Activated CD8-positive, alpha-beta T cell treated with anti-CD3 and anti-CD28 coated beads, Interleukin-2, amount 10 ng/mL, durations not matched to agents 7 days and 5 days (primary cell): ENCODE results near the gene NBEAL1. TPM values are rescaled to one million over a fixed set of nuclear protein-coding genes. Genes with fewer than 3 reads are reported as not detected.
"Not testable (repeated sequence)": the region's sequence is repeated elsewhere in the genome, so short reads cannot be mapped to it uniquely, and the experiment has no call there.

Experiments
- ATAC-seq: fragments of 150-1000 bp; cut with Tn5 transposase; one replicate; pipeline ENCODE4 v1.10.0; 2021; ENCODE audit warnings: moderate library complexity
- CTCF ChIA-PET: fragments of 350-600 bp; sonication (Branson Sonifier 250); formaldehyde crosslinking; loops from one replicate; lab custom pipeline; 2021; ENCODE audit warnings: antibody characterized with exemption; lab: Charles Lee
- POLR2A ChIA-PET: fragments of 350-600 bp; sonication (Branson Sonifier 250); formaldehyde crosslinking; loops from one replicate; lab custom pipeline; 2021; ENCODE audit warnings: antibody characterized with exemption; lab: Charles Lee
- DNase-seq: peaks from one replicate; pipeline ENCODE4 v3.0.0-alpha.2; 2020
- H3K27ac Mint-ChIP-seq: one replicate; pipeline ENCODE4 v1.8.0; 2021; ENCODE audit warnings: mild to moderate bottlenecking, mixed read lengths
- H3K27me3 Mint-ChIP-seq: one replicate; pipeline ENCODE4 v1.8.0; 2021; ENCODE audit warnings: low read depth, mixed read lengths
- H3K36me3 Mint-ChIP-seq: one replicate; pipeline ENCODE4 v1.8.0; 2021; ENCODE audit warnings: low read depth, mixed read lengths
- H3K4me1 Mint-ChIP-seq: one replicate; pipeline ENCODE4 v1.8.0; 2021; ENCODE audit warnings: low read depth, mixed read lengths
- H3K4me3 Mint-ChIP-seq: one replicate; pipeline ENCODE4 v1.8.0; 2021; ENCODE audit warnings: mild to moderate bottlenecking, mixed read lengths
- H3K9me3 Mint-ChIP-seq: one replicate; pipeline ENCODE4 v1.8.0; 2022; ENCODE audit warnings: mixed read lengths; ENCODE audit not compliant: insufficient read depth
- total RNA-seq, 2 experiments: library from RNA; stranded (reverse); gene quantifications; one replicate each; pipeline ENCODE4 v1.2.3, GENCODE V29; 2021

The NBEAL1 gene
- total RNA-seq, 2 experiments from 2014 or later, result 14.8 to 15.7 TPM

DNA sequence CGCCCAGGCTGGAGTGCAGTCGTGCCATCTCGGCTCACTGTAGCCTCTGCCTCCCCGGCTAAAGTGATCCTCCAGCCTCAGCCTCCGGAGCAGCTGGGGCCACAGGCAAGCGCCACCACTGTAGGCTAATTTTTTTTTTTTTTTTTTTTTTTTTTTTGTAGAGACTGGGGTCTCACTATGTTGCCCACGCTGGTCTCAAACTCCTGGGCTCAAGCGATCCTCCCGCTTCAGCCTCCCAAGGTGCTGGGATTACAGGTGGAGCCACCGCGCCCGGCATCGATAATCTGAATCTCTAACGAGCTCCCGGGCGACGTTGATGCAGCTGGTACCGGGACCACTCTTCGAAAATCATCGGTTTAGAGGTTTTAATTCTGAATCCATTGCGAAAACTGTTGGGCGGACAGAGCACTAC is 223.6 kb downstream of the NBEAL1 start:
- H3K27me3 Mint-ChIP-seq, result no peaks in the 10 kb centered on the region
- POLR2A ChIA-PET, result interaction anchor here (0.7 to 2.4 kb wide), 9 partner anchors 8 to 971 kb away, joined by 3 to 10 read pairs (median 5); partner anchors contain the start of genes CARF, CTLA4 and WDR12
- CTCF ChIA-PET, result interaction anchor here (1.0 to 4.6 kb wide), 6 partner anchors 13 to 672 kb away, joined by 3 to 26 read pairs (median 6); no protein-coding TSS in a partner anchor
- H3K9me3 Mint-ChIP-seq, result no peaks in the 10 kb centered on the region
- peaks cover 30% of the 10 kb centered on the region for H3K4me1 Mint-ChIP-seq
- ATAC-seq (peak; percentile 1), DNase-seq (no peak)
- peak overlapping the region; percentile 97 for H3K4me3 Mint-ChIP-seq
- peaks cover 25% of the 10 kb centered on the region for H3K36me3 Mint-ChIP-seq
- H3K27ac Mint-ChIP-seq, result peak overlapping the region; percentile 98

DNA sequence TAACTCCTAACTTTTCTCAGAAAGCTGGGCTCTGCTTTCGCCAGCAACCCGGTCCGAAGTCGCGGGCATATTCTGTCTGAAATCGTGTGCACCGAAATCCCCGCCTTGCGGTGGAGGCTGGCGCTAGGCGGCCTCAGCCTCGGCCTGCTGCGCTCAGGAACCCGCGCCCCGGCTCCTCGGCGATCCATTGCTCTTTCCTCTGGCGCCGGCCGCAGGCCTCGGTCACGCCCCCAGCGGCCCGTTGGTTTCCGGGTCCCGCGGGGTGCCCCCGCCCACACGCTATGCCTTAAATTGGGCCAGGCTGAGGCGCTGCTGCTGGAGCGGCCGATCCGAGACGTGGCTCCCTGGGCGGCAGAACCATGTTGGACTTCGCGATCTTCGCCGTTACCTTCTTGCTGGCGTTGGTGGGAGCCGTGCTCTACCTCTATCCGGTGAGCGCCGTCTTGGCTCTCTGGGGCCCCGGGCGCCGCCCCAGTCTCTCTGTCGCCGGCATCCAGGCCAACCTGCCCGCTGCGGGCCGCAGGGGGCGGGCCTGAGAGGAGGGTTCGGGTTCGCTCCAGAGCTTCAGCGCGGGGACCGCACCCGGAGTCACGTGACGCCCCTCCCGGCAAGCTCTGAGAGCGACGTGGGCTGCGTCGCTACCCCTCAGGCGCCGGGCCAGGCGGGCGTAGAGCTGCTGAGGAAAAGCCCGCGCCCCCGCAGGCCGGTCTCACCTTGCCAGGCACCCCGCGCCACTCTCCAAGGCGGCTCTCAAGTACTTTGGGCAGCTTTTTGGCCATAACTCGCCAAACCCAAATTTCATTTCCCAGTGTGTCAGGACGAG is 224.2 kb downstream of the NBEAL1 start, which contains the start of gene CYP20A1:
Gene CYP20A1 (plus strand): TSS at position 315 of the 823 bp plus-strand sequence. CDS start 45 bp downstream, at position 360.
- no peaks in the 10 kb centered on the region for H3K27me3 Mint-ChIP-seq
- CTCF ChIA-PET, result interaction anchor here (0.9 to 4.6 kb wide), 10 partner anchors 9 to 671 kb away, joined by 3 to 26 read pairs (median 4); no protein-coding TSS in a partner anchor

DNA sequence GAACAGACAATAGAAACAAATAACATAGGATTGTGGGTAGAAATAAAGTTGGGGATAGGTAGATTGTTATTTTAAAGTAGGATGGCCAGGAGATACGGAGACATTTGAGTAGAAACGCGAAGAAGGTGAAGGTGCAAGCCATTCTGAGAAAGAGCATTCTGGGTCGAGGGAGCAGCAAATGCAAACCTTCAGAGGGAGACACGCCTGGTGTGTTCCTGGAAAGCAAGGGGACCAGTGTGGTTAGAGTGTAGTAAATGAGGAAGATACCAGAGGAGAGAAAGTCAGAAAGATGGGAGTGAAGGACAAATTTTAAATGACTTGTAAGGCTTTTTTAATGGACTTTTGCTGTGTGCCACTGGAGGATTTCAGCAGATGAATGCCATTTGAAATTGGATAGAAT is 225.8 kb downstream of the NBEAL1 start:
- POLR2A ChIA-PET, result interaction anchor here (2.4 kb wide), 1 partner anchor 575 kb away, joined by 6 read pairs; no protein-coding TSS in a partner anchor
- H3K27me3 Mint-ChIP-seq, result no peaks in the 10 kb centered on the region
- DNase-seq, result no peak
- peaks cover 36% of the 10 kb centered on the region for H3K36me3 Mint-ChIP-seq
- ATAC-seq, result no peak
- CTCF ChIA-PET, result interaction anchor here (0.8 to 2.4 kb wide), 4 partner anchors 9 to 669 kb away, joined by 3 to 7 read pairs (median 4); no protein-coding TSS in a partner anchor
- peak overlapping the region; percentile 98 for H3K27ac Mint-ChIP-seq
- H3K4me1 Mint-ChIP-seq, result peaks cover 30% of the 10 kb centered on the region
- no peaks in the 10 kb centered on the region for H3K9me3 Mint-ChIP-seq
- peak overlapping the region; percentile 97 for H3K4me3 Mint-ChIP-seq

More for the DNA sequence above, 224.2 kb downstream of the NBEAL1 start, which contains the start of gene CYP20A1:
- H3K4me1 Mint-ChIP-seq, result peaks cover 30% of the 10 kb centered on the region
- peak within 1 kb of the TSS; percentile 98 for H3K27ac Mint-ChIP-seq
- H3K4me3 Mint-ChIP-seq, result peak within 1 kb of the TSS; percentile 97
- DNase-seq (peak; percentile 96), ATAC-seq (peak; percentile 91)
- peaks cover 27% of the 10 kb centered on the region for H3K36me3 Mint-ChIP-seq
- H3K9me3 Mint-ChIP-seq, result no peaks in the 10 kb centered on the region
- POLR2A ChIA-PET, result interaction anchor here (0.6 to 2.4 kb wide), 17 partner anchors 9 to 1788 kb away, joined by 3 to 10 read pairs (median 4); partner anchors contain the start of genes CARF, CTLA4, NBEAL1 and STRADB

DNA sequence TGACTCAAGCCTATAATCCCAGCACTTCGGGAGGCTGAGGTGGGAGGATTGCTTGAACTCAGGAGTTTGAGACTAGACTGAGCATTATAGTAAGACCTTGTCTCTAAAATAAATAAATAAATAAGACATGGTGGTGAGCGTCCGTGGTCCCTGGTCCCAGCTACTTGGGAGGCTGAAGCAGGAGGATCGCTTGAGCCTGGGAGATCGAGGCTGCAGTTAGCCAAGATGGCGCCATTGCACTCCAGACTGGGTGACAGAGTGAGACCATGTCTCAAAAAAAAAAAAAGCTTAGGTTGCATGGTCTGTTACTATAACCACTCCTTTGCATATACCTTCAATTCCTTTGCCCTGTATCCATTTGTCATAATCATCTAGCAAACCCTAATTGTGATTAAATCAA is 227.8 kb downstream of the NBEAL1 start:
- Mint-ChIP-seq H3K4me3 (no peak overlapping the region), H3K27me3 (no peaks in the 10 kb centered on the region), H3K36me3 (peaks cover 45% of the 10 kb centered on the region), H3K27ac (no peak overlapping the region), H3K4me1 (peaks cover 37% of the 10 kb centered on the region), H3K9me3 (no peaks in the 10 kb centered on the region)
- no peak for DNase-seq
- ChIA-PET POLR2A (no interaction called here), CTCF (no interaction called here)
- no peak for ATAC-seq

DNA sequence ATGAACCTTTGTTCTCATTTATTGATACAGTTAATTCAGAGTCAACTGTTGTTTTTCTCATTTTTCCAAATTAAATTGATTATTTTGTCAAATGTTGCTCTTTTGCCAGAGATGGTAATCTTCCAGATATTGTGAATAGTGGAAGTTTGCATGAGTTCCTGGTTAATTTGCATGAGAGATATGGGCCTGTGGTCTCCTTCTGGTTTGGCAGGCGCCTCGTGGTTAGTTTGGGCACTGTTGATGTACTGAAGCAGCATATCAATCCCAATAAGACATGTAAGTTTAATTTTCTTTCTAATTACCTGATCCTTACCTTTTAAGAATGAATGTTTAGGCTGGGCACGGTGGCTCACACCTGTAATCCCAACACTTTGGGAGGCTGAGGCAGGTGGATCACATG is 232.0 kb downstream of the NBEAL1 start:
- Mint-ChIP-seq H3K27me3 (no peaks in the 10 kb centered on the region), H3K4me3 (no peak overlapping the region), H3K4me1 (peaks cover 14% of the 10 kb centered on the region), H3K36me3 (peaks cover 45% of the 10 kb centered on the region), H3K27ac (no peak overlapping the region), H3K9me3 (no peaks in the 10 kb centered on the region)
- CTCF ChIA-PET, result interaction anchor here (1.8 kb wide), 1 partner anchor 21 kb away, joined by 4 read pairs; no protein-coding TSS in a partner anchor
- DNase-seq, result no peak
- POLR2A ChIA-PET, result no interaction called here
- ATAC-seq, result no peak

DNA sequence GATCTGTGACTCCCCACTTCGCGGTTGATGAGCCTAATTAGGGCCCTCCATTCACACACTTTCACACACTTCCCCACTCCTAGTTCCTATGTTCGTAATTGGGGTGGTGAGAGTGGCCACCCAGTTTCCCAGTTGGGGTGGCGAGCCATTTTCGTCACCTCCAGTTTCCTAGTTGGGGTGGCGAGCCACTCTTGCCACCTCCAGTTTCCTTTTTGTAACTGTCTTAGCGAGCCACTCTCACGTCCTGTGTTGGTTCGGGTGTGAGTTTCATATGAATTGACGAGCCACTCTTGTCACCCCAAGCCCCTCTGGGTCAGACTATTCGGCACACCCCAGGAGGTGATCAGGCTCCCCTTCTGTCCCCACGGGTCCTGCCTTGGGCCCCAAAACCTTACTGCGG is 238.1 kb downstream of the NBEAL1 start:
- ChIA-PET POLR2A (no interaction called here), CTCF (no interaction called here)
- H3K9me3 Mint-ChIP-seq, result no peaks in the 10 kb centered on the region
- H3K27me3 Mint-ChIP-seq, result no peaks in the 10 kb centered on the region
- H3K27ac Mint-ChIP-seq, result peak overlapping the region; percentile 34
- no peak overlapping the region for H3K4me3 Mint-ChIP-seq
- ATAC-seq, result no peak
- DNase-seq, result no peak
- peaks cover 3% of the 10 kb centered on the region for H3K4me1 Mint-ChIP-seq
- peaks cover 44% of the 10 kb centered on the region for H3K36me3 Mint-ChIP-seq

DNA sequence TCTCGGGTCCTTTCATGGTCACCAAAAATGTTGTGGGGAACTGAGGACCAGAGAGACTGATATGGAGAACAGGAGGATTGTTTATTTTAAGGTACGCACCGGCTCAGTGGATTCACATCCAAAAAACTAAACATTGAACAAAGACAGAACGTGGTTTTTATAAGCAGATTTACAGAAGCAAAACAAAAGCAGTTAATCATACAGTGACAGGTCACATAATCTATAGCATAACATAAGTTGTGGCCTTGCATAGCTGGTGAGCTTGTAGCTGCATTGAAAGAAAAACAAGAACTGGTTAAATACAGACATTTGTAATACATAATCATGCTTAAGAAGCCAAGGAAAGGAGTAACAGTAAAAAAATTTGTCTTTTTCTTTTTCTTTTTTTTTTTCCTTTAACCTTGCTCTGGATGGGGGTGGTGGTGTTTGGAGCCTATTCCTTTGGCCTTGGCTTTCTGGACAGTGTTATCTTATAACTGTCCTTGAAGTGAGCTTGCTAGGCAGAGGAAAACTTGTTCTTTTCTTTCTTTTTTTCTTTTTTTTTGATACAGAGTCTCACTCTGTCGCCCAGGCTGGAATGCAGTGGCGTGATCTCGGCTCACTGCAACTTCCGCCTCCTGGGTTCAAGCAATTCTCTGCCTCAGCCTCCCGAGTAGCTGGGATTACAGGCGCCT is 238.9 kb downstream of the NBEAL1 start:
- DNase-seq, H3K27me3 Mint-ChIP-seq, H3K4me1 Mint-ChIP-seq, H3K9me3 Mint-ChIP-seq, CTCF ChIA-PET, H3K4me3 Mint-ChIP-seq, ATAC-seq: not testable (repeated sequence)
- H3K36me3 Mint-ChIP-seq, result peaks cover 43% of the 10 kb centered on the region
- peak overlapping the region; percentile 16 for H3K27ac Mint-ChIP-seq
- POLR2A ChIA-PET, result interaction anchor here (0.7 kb wide), 1 partner anchor 160 kb away, joined by 3 read pairs; no protein-coding TSS in a partner anchor

DNA sequence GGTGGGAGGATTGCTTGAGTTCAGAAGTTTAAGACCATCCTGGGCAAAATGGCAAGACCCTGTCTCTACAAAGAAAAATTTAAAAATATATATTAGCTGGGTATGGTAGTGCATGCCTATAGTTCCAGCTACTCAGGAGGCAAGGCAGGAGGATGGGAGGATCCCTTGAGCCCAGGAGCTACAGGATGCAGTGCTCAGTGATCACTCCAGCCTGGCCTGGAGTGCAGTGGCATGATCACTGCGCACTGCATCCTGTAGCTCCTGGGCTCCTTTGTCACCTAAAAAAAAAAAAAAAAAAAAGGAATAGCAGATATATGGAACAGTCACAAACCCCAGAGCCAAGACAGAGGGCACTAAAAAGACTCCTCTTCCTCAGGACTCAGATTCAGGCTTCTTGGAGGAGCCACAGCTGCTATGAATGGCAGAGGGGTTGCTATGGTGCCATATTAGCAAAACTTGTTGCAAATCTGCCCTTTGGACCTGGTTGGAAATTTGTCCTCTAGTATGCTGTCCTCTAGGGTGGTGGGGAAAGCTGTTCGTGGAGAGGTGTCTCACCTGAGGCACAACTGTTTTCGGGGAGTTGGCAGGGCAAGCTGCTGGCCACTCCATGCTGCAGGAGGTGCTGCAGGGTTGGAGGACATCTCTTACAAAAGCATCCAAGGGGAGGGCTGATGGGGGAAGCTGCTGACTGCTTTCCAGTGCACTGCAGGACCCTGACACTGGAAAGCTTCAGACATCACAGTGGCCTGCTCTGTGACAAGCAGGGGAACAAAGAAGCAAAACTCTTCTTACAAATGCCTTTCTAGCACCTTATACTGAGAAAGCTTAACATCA is 246.9 kb downstream of the NBEAL1 start:
- H3K27me3 Mint-ChIP-seq, result no peaks in the 10 kb centered on the region
- POLR2A ChIA-PET, result interaction anchor here (1.2 kb wide), 1 partner anchor 22 kb away, joined by 3 read pairs; no protein-coding TSS in a partner anchor

More for the DNA sequence above, 246.9 kb downstream of the NBEAL1 start:
- Mint-ChIP-seq H3K4me3 (no peak overlapping the region), H3K9me3 (no peaks in the 10 kb centered on the region), H3K4me1 (no peaks in the 10 kb centered on the region), H3K36me3 (peaks cover 30% of the 10 kb centered on the region), H3K27ac (no peak overlapping the region)
- CTCF ChIA-PET, result no interaction called here
- ATAC-seq (no peak), DNase-seq (no peak)

Other genes with a start within 250 kb of the NBEAL1 start
- gene ICA1L, start 143.1 kb upstream of the NBEAL1 start, total RNA-seq, result 1 to 10 TPM; 5.1 TPM
- 10 to 100 TPM; 66.3 to 69.1 TPM for gene WDR12, start 103.2 kb upstream of the NBEAL1 start, total RNA-seq
- gene CARF, start 102.6 kb upstream of the NBEAL1 start, total RNA-seq, result 1 to 10 TPM; 7.6 to 8.5 TPM
- gene CYP20A1, start 224.1 kb downstream of the NBEAL1 start, total RNA-seq, result 10 to 100 TPM; 18.4 to 21.1 TPM